ENCODE data around the gene GPC3. TPM values are rescaled to one million over a fixed set of nuclear protein-coding genes. Genes with fewer than 3 reads are reported as not detected.

Gene GPC3
- total RNA-seq, 4 donors from 2014 or later: 1.2 to 13.3 (median 8.0) TPM

DNA sequence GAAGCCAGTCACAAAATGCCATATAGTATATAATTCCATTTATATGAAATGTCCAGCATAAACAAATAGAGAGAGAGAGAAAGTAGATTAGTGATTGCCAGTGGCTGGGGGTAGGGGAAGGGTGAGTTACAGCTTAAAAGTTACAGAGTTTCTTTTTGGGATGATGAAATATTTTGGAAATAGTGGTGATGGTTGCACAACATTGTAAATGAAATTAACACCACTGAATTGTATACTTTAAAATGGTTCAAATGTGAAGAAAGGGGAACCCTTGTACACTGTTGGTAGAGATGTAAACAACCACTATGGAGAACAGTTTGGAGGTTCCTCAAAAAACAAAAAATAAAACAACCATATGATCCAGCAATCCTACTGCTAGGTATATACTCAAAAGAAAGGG lies 439.0 kb downstream of the GPC3 start:
- DNase-seq (ENCODE audit: extremely low spot score): no peak
- Histone ChIP-seq H3K36me3 (no peaks in the 10 kb centered on the region), H3K4me1 (peaks cover 0 to 11% (median 0%) of the 10 kb centered on the region in 4 donors), H3K9me3 (no peaks in the 10 kb centered on the region), H3K27me3 (no peaks in the 10 kb centered on the region), H3K27ac (replicated peaks in 1 of 4) (no peak overlapping the region), H3K4me3 (no peak overlapping the region)
- intact Hi-C loops (cut with DNase I): no loop called here
- TF ChIP-seq, protein P1, sequence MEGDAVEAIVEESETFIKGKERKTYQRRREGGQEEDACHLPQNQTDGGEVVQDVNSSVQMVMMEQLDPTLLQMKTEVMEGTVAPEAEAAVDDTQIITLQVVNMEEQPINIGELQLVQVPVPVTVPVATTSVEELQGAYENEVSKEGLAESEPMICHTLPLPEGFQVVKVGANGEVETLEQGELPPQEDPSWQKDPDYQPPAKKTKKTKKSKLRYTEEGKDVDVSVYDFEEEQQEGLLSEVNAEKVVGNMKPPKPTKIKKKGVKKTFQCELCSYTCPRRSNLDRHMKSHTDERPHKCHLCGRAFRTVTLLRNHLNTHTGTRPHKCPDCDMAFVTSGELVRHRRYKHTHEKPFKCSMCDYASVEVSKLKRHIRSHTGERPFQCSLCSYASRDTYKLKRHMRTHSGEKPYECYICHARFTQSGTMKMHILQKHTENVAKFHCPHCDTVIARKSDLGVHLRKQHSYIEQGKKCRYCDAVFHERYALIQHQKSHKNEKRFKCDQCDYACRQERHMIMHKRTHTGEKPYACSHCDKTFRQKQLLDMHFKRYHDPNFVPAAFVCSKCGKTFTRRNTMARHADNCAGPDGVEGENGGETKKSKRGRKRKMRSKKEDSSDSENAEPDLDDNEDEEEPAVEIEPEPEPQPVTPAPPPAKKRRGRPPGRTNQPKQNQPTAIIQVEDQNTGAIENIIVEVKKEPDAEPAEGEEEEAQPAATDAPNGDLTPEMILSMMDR (IDR thresholded peaks at IDR 0.05): no peak
- TF ChIP-seq EP300 (IDR thresholded peaks at IDR 0.05) (no peak), POLR2AphosphoS5 (IDR thresholded peaks at IDR 0.05) (no peak), POLR2A (IDR thresholded peaks at IDR 0.05; ENCODE audit: low read depth) (no peak)

DNA sequence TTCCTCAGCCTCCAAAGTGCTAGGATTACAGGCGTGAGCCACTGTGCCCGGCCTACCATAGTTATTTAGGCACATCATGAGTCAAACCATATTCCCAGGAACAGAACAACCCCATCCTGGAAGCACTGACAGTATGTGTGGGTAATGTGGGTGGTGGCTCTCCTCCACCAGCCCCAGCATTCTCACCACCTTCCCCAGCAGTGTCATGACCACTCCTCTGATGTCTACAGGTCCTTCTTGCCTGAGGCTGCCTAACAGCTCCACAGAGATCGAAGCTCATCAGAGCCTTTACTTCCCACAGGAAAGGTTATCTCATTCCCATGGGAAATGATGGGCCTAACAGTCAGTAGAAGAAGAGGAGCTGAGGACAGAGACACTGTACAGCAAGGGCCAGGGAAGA lies 440.6 kb downstream of the GPC3 start:
- H3K4me1 ChIP-seq: peaks cover 0 to 11% (median 0%) of the 10 kb centered on the region in 4 donors
- TF ChIP-seq POLR2AphosphoS5 (IDR thresholded peaks at IDR 0.05): no peak
- TF ChIP-seq POLR2A (IDR thresholded peaks at IDR 0.05; ENCODE audit: low read depth): no peak
- TF ChIP-seq EP300 (IDR thresholded peaks at IDR 0.05): no peak
- TF ChIP-seq, protein P1 (IDR thresholded peaks at IDR 0.05): no peak
- H3K27ac ChIP-seq (replicated peaks in 1 of 4): no peak overlapping the region
- H3K4me3 ChIP-seq: no peak overlapping the region
- no peaks in the 10 kb centered on the region for H3K36me3 ChIP-seq
- no peaks in the 10 kb centered on the region for H3K9me3 ChIP-seq
- DNase-seq (ENCODE audit: extremely low spot score): no peak
- WGBS: 91% methylated on average over 3 of the region's 3 CpGs
- no peaks in the 10 kb centered on the region for H3K27me3 ChIP-seq
- intact Hi-C loops (cut with DNase I): no loop called here

DNA sequence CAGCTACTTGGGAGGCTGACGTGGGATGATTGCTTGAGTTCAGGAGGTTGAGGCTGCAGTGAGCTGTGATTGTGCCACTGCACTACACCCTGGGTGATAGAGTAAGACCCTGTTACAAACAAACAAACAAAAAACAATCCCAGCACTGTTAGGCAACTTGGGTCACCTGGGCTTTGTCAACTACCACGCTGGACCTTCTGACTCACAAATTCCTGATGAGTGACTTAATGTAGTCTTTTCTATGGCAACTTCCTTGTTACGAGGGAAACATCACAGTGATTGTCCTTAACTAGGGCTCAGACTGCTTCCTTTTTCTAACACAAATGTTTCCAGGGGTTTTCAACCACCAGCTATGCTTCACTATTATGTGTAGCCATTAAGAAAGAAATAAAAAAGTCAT lies 441.3 kb downstream of the GPC3 start:
- Histone ChIP-seq H3K27ac (replicated peaks in 1 of 4) (peak overlapping the region in 1 of 4 donors; percentile 3), H3K4me3 (no peak overlapping the region), H3K27me3 (no peaks in the 10 kb centered on the region), H3K36me3 (no peaks in the 10 kb centered on the region), H3K4me1 (peaks cover 0 to 11% (median 0%) of the 10 kb centered on the region in 4 donors), H3K9me3 (no peaks in the 10 kb centered on the region)
- TF ChIP-seq, protein P1 (IDR thresholded peaks at IDR 0.05): no peak
- TF ChIP-seq POLR2AphosphoS5 (IDR thresholded peaks at IDR 0.05): peak in 1 of 2 donors; percentile 70
- no peak for DNase-seq (ENCODE audit: extremely low spot score)
- intact Hi-C loops (cut with DNase I): no loop called here
- WGBS: 52% methylated on average over 3 of the region's 3 CpGs

DNA sequence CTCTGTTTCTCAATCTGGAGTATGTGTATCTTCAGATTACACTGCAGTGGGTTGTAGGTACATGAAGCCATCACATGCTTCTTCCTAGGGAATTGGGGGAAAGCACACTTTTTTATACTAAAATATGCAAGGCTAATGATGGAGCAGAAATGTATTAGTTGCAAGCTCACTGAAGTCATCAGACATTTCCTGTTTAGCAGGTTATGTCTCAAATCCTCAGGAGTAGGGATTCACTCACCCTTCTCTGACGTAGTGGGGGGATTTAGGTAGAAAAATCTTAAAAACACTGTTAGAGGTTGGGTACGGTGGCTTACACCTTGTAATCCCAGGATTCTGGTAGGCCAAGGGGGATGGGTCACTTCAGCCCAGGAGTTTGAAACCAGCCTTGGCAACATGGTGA lies 441.7 kb downstream of the GPC3 start:
- H3K27me3 ChIP-seq: no peaks in the 10 kb centered on the region
- DNase-seq (ENCODE audit: extremely low spot score): no peak
- WGBS: 82% methylated on average over 2 of the region's 2 CpGs
- no peaks in the 10 kb centered on the region for H3K9me3 ChIP-seq
- H3K4me1 ChIP-seq: peaks cover 0 to 11% (median 0%) of the 10 kb centered on the region in 4 donors
- peak overlapping the region in 1 of 4 donors; percentile 3 for H3K27ac ChIP-seq (replicated peaks in 1 of 4)
- TF ChIP-seq POLR2AphosphoS5 (IDR thresholded peaks at IDR 0.05): no peak
- TF ChIP-seq EP300 (IDR thresholded peaks at IDR 0.05): no peak
- TF ChIP-seq, protein P1 (IDR thresholded peaks at IDR 0.05): no peak
- no peak for TF ChIP-seq POLR2A (IDR thresholded peaks at IDR 0.05; ENCODE audit: low read depth)
- H3K4me3 ChIP-seq: no peak overlapping the region
- H3K36me3 ChIP-seq: no peaks in the 10 kb centered on the region
- intact Hi-C loops (cut with DNase I): no loop called here

DNA sequence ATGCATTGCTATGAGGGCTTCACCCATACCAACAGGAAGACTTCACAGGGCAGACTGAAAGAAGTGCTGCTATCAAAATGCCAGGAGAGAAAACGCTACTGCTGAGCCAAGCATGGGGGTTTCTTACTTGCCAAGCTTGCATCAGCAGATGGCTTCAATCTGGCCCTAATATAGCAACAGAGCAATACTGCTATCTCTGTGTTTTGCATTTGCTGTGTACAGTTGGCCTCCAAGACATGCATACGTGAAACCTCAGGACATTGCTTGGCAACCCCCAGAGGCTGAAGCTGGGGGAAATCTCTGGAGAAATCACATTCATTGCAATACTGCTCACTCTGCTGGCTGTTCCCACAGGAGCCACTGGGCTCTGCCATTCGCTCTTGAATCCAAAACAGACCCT lies 442.9 kb downstream of the GPC3 start:
- WGBS: 64% methylated on average over 2 of the region's 3 CpGs
- DNase-seq (ENCODE audit: extremely low spot score): no peak
- no peaks in the 10 kb centered on the region for H3K27me3 ChIP-seq
- no peak overlapping the region for H3K4me3 ChIP-seq
- no peaks in the 10 kb centered on the region for H3K36me3 ChIP-seq
- no peak overlapping the region for H3K27ac ChIP-seq (replicated peaks in 1 of 4)
- no peaks in the 10 kb centered on the region for H3K9me3 ChIP-seq
- intact Hi-C loops (cut with DNase I): no loop called here
- peaks cover 0 to 11% (median 0%) of the 10 kb centered on the region in 4 donors for H3K4me1 ChIP-seq
- TF ChIP-seq EP300 (IDR thresholded peaks at IDR 0.05): no peak
- no peak for TF ChIP-seq POLR2A (IDR thresholded peaks at IDR 0.05; ENCODE audit: low read depth)
- TF ChIP-seq POLR2AphosphoS5 (IDR thresholded peaks at IDR 0.05): no peak
- TF ChIP-seq, protein P1 (IDR thresholded peaks at IDR 0.05): no peak

All from esophagus muscularis mucosa (tissue), 4 donors.